NCI-H1105 treated with DMSO at 0.1 percent for 48 hours (cell line): ENCODE measurements around the gene RASIP1.

Source experiments
- DNase-seq: peaks from one replicate; lab custom pipeline; 2025; lab: John Stamatoyannopoulos, UW

Gene RASIP1

GRCh38 chr19:48756212-48756611, 15.8 kb upstream of the RASIP1 start:
- DNase-seq, result no peak

DNA sequence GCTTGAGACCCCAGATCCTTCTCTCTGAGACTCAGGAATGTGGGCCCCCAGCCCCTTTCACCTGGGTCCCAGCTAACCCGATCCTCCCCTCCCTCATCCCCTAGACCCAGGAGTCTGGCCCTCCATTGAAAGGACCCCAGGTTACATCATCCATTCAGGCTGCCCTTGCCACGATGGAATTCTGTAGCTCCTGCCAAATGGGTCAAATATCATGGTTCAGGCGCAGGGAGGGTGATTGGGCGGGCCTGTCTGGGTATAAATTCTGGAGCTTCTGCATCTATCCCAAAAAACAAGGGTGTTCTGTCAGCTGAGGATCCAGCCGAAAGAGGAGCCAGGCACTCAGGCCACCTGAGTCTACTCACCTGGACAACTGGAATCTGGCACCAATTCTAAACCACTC, 15.4 kb upstream of the RASIP1 start:
- DNase-seq, result no peak

GRCh38 chr19:48755084-48755641, 14.8 kb upstream of the RASIP1 start, which contains the start of gene FGF21:
FGF21 (plus strand) TSS chr19:48755524; CDS start chr19:48756237, 713 bp downstream.
- DNase-seq, result no peak

DNA sequence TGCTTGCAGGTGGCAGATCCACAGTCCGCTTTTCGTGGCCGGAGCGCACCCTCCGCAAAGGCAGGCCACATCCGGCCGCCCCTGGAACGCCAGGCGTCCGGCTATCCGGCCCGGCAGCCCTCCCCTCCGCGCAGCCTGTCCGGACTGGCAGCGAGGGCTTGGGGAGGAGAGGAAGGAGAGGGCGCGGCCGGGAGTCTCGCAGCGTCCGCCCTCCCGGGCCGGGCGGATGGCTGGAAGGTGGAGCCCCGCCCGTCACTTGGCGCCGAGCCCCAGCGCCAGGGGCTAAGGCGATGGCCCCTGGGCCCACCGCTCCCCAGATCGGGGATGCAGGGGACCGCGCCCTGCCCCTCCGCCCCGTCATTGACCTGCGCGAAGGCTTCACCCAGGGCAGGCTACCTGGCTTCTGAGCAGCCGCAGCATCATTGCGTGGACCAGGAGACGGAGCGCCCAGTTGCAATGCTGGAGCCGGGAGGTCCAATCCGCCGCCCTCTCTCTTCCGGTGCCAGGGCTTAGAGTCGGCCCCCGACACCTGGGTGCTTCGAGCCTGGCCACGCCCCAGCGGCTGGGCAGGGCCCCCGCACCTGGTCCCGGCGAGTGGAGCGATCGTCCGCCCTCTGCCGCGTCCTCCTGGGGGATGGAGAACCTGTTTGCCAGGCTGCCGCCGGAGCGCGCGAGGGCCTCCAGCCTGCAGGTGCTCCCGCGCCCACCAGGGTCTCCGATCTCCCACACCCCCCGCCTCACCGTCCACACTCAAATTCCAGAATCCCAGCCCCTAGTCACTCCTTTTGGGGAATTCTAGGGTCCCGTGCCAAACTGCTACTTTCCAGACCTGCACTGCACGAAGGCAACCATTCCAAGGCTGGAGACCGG, 12.3 kb upstream of the RASIP1 start, which contains the start of gene FUT1:
TSS of gene FUT1 (minus strand) at position 146 of the 870 bp plus-strand sequence. CDS start 1,360 bp downstream, outside the sequence.
- peak; percentile 95 for DNase-seq

DNA sequence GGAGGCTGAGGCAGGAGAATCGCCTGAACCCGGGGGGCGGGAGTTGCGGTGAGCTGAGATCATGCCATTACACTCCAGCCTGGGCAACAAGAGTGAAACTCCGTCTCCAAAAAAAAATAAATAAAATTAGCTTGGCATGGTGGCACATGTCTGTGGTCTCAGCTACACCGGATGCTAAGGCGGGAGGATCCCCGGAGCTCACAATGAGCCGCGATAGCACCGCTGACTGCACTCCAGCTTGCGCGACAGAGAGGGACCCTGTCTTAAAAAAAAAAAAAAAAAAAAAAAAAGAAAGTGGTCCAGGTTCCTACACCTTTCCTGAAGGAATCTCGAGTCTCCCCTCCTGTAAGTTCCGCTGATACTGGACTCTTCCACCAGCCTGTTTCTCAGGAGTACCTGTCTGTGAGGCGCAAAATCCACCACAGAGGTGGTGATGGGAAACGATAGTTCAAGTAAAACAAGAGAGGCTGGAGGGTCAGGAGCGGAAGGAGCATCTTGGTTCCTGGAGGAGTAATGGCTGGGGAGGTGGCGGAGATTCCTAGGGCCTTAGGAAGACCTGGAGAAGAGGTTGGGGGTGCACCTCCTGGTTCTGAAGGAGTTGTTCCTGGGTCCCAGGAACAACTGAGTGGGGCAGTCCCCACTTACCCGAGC, 11.6 kb upstream of the RASIP1 start:
- DNase-seq, result no peak

DNA sequence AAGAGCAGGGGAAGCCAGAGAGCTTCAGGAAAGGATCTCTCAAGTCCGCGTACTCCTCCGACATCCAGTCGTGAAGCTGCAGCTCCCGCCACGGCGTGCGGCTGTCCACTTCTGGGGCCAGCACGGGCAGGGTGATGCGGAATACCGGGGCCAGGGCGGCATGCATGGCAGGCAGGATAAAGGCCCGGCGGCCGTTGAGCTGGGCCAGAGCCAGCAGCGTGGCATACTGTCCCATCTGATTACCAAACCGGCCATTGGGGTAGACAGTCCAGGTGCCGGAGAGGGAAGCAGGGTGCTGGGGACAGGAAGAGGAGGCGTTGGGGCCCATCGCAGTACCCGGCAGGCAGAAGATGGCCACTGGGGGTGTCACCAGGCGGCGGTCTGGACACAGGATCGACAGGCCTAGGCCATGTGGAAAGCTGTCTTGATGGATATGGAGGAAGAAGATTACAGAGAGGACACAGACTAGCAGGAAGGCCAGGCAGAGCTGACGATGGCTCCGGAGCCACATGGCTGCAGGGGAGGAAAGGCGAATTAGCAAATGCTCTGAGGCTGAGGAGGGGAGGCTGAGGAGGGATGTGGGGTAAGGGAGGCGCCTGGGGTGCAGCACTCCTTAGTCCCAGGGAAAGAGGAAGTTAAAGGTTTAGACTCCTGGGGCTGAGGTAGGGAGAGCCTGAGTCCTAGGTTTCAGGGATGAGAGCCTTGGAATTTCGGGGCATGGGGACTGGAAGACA, 10.5 kb upstream of the RASIP1 start:
- DNase-seq, result no peak

- DNase-seq, result no peak
These were observed 9.9 kb upstream of the RASIP1 start for GRCh38 chr19:48750351-48750750.

GRCh38 chr19:48749571-48750198, 9.3 kb upstream of the RASIP1 start:
- no peak for DNase-seq

DNA sequence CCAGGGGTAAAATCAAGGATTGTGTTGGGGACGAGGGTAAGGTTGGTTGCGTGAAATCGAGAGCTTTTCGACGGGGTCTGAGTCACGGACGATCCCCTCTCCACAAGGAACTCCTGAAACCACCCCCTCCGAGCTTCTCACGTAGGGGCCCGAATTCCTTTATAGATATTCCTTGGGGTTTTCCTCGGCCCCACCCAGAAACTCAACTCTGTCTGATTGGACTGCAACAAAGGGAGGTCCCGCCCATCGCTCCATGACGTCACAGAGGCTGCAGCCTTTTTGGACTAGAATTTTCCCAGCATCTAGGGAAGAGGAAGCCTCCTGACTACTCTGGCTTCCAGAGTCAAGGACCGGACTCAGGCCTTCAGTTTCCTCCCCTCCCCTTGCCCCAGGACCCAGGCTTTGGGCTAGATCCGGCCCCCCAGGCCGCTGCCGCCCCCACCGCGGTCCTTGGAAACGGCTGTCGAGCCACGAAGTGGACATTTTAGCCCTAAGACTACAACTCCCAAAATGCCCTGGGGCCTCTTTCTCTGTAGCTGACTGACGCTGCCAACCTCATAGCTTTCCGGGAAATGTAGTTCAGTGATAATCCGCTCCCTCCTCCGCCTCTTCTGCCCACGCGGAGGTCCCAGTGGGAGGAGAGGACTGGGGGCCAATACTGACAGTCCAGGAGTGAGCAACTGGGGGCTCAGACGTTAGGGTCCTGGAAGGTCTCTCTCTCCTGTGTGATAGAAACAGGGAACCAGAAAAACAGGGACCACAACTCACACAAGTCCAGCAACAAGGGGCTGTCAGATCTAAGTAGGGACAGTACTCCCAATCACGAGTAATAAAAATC, 6.5 kb upstream of the RASIP1 start, which contains the start of gene IZUMO1:
TSS of gene IZUMO1 (minus strand) at position 172 of the 838 bp plus-strand sequence. CDS start 1,050 bp downstream, outside the sequence.
- DNase-seq, result no peak

GRCh38 chr19:48746110-48746509, 5.7 kb upstream of the RASIP1 start:
- no peak for DNase-seq

GRCh38 chr19:48745208-48745995, 5.0 kb upstream of the RASIP1 start:
- DNase-seq, result peak; percentile 57

- no peak for DNase-seq
These were observed 1.7 kb upstream of the RASIP1 start for GRCh38 chr19:48742096-48742495.

DNA sequence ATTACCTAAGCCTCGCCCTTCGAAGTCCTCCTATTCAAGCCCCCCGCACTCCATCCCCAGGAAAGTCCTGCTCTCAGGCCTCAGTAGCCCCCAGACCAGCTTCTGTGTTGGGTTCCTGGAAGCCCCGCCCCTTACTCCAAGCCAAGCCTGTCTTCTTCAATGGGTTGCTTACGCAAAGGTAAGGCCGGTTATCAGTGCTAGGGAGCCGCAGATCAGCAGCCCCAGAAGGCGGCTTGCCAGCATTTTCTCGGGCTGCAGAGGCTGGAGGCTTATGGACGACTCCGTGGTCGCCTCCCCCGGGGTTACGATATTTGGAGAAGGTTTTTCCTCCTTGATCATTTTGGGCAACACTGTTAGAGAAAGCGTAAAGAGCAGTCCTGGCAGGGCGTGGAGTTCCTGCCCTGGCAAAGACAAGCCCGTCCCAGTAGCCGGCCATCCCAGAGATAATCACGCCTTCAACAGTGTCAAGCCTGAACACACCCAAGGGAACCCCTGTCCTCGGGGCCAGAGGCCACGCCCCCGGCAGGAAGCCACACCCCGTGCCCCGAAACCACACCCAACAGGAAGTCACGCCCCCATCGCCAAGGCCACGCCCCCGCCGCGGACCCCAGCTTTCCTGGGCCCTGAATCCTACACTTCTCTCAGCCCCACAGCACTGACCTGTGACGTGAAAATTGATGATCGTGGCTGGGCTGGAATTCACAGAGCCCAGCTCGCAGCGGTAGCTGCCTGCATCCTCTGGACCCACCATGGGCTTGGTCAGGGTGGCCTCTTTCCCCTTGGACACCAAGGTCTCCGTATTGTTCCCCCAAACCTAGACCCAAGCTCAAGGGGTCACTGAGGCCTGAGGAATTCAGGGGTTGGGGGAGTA, 954 bp upstream of the RASIP1 start:
- no peak for DNase-seq

GRCh38 chr19:48739404-48740163, 826 bp downstream of the RASIP1 start:
- no peak for DNase-seq

DNA sequence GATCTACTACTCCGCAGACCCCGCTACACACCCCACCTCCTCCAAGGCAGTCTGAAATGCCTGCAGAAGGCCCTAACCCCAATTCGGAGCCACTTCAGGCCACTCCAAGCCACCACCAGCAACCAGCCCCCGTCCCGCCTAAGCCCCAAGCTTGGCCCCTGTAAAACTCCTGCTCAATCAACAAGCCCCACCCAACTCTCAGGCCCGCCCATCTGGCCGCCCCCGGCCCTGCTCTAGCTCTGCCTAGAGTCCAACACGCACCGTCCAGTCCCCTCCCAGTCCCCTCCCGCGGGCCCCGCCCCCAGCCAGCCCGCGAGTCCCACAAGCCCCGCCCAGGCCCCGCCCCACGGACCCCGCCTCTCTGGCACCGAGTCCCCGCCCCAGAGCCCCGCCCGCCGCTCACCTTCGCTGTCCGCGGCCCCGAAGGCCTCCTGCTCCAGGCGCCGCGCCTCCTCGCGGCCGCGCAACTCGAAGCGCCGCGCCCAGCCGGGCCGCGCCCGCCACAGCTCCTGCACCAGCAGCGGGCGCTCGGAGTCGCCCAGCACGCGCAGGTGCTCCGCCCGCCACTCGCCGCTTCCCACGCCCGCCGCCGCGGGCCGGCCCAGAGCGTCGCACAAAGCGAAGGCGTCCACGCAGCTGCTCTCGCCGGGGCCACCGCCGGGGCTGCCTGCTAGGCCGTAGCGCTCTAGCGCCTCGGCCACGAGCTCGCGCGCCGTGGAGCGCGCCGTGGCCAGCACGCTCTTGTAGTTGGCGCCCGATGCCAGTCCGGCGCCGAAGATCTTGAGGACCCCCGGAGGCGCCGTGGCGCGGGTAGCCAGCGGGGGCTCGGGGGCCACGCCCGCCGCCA, 1.6 kb downstream of the RASIP1 start:
- DNase-seq, result peak; percentile 89

- no peak for DNase-seq
These were observed 2.9 kb downstream of the RASIP1 start for GRCh38 chr19:48737360-48737998.
